GM21717 (cell line): ENCODE results near the gene DNMT3A.

ENCODE experiments used
- ATAC-seq: cut with Tn5 transposase; IDR thresholded peaks from one replicate; pipeline ENCODE4 v1.9.1; 2021; ENCODE audit warnings: mild to moderate bottlenecking, moderate library complexity; ENCODE audit not compliant: unreplicated experiment

DNMT3A gene

DNA sequence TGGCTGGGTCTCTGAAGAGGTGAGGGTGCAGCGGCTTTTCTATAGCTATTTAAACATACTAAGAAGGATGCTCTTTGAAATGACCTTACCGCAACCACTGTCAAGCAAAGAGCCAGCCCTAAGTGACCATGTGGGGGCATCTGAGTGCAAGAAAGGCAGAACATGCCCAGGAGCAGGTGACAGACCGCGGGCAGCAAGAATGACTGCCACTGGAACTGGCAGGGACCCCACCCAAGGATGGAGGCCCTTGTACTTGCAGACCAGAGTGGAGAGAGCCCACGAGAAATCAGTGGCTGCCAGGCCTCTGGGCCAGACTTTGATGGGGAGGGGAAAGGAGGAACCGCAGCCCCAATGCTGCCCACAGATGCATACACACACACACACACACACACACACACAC lies 33.1 kb downstream of the DNMT3A start:
- ATAC-seq, result no peak

DNA sequence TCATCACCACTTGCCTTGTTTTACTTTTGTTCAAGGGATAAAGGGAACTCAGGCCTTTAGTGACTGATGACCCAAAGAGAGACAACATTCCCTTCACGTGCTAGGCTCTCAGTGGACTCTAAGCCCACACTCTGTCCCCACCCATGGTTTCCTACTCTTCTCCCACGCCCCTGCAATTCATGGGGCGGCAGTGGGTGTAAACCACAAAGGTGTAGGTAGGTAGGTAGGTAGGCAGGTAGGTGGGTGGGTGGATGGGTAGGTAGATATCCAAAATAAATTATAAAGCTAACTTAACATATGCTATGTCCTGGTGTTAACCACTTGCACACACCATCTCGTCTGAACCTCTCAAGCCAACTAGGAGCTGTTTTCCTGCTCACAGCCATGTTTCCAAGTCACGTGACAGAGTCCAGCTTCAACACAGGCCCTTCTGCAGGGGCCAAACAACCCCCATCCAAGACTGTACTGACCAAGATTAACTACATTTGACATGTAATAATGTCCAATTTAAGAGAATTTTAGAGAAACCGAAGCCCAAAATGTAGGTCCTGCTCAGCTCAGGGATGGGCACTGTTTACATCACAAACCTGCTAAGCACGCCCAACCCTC lies 33.7 kb downstream of the DNMT3A start:
- ATAC-seq, result no peak

DNA sequence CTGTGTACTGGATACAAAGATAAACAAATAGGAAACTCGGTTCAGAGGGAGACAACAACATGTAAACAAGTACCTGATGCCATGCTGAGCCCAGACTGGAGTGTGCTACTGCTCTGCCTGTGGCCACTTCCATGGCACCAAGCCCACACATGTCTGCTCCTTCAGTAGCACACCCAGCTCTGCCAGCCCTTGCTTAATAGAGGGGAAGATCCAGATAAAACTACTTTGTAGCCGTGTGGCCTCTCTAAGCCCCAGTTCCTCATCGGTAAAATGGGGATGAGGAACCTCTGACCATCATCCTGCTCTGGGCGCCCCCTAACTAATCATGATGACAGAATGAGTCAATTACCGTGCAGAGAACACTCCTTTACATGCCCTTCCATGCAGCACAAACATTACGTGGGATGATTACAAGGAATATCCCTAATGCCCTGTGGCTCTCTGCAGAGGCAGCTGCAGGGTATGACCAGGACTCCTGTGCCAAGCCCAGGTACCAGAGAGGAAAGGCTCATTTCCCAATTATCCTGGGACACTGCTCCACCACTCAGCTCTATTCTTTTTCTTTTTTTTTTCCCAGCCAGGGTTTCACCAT lies 34.9 kb downstream of the DNMT3A start:
- no peak for ATAC-seq

DNA sequence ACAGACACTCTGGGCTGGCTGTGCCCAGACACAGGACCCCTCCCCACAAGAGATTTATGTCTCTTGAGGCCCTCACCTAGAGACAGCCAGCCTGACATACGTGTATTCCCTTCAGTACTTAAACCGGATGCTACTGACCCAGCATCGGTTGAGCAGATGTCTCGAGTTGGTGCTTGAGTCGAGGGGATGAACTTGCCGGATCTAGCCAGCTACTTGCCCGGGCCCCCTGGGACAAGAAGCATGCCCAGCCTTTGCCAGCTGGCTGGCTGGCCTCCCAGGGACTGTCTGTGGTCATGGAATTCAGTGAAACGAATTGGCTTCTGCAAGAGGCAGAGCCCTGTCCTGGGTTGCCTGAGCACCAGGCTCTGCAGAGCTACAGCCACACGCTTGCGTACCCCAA lies 36.0 kb downstream of the DNMT3A start:
- ATAC-seq, result no peak

DNA sequence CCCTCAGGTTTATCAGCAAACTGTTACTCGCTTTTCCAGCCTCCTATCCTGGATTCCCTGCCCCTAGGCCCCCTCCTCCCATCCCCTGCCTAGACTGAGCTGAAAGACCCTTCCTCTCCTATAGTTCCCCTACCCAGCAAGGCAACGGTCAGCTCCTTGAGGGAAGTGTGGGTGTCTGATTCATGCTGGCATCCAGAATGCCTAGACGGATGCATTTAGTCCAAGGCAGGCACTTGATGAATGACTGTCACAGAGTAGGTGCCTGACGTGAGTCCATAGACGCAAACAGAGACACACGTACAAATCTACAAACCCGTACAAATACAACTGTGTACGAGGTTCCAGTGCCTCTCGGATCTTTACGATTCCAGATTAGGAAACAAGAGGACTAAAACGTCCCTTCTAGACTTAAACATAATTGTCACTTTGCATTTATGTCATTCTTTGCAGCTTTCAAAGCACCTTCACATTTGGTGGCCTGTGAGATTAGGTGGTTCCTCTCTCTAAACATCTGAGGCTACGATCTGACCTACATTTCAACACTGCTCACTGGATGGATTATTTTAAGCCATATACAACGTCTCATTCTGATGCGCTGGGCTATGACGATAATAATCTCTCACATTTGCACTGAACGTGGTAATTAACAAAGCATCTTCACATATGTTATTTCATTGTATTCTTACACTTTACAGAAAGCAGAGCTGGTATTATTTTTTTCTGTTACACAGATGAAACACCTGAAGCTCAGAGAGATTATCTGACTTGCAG lies 36.7 kb downstream of the DNMT3A start:
- ATAC-seq, result no peak

DNA sequence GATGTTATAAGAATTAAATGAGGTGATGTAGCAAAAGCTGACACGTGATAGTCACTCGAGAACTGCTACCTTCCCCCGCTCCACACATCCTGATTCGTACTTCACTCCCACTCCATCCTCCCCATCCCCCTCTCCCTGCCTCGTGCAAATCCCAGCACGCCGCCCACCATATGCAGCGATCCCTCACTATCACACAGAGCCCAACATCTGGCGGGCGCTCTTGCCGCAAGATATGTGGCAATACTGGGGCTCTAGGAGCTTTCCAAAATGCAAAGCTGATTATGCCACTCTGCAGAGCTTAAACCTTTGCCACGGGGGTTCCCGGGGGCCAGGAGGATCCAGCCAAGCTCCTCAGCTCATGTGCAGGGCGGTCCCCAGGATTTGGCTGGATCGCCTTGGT lies 37.4 kb downstream of the DNMT3A start:
- ATAC-seq, result no peak

DNA sequence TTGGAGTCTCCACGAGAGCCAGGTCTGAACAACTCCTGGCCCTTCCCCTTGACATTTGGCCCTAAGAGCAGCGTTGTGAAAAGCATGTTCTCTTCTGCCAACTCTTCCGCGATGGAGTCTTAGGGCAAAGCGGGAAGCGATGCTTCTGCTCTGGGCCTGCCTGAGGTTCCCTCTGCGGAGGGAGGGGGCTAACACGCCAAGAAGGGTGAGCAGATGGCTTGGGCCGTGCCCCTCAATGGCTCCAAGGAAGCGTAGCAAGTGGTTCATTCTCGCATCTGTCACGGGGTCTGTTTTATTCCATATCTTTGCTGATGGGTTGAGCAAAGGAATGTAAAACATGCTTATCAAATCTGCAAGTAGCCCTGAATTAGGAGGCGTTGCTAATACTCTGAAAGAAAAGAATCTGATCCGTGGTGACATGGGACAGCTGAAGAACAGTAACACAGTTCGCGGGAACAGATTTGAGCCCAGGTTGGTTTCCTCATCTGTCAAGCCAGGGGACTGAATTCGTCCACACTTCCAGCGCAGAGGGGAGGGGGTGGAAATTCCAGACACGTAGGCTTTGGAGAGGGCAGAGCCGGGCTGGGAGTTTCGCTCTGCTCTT lies 38.0 kb downstream of the DNMT3A start:
- no peak for ATAC-seq

DNA sequence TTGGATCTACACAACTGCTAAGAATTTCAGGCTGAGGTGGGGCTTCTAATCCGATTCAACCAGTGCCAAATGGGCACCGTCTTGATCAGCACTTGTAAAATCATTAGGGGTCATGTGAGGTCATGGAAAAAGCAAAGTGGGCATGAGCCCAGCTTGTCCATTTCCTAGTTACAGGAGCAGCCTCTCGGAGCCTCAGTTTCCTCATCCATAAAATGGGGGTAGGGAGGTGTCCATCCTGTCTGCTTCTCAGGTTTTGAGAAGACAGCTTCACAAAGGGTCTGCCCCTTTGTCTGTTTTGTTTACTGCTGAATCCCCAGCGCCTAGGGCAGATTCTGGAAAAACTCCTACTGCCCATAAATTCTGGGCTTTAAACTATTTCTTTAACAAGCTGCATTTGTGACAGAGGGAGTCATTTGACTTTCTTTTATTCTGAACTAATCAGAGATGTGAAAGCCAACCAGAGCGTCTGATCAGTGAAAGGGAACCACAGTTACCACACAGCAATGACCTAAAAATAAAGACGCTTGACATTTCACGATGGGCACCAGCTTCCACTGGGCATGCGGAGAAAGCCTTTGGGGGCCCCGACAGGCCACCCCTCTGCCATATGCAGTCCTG lies 38.9 kb downstream of the DNMT3A start:
- ATAC-seq, result no peak

DNA sequence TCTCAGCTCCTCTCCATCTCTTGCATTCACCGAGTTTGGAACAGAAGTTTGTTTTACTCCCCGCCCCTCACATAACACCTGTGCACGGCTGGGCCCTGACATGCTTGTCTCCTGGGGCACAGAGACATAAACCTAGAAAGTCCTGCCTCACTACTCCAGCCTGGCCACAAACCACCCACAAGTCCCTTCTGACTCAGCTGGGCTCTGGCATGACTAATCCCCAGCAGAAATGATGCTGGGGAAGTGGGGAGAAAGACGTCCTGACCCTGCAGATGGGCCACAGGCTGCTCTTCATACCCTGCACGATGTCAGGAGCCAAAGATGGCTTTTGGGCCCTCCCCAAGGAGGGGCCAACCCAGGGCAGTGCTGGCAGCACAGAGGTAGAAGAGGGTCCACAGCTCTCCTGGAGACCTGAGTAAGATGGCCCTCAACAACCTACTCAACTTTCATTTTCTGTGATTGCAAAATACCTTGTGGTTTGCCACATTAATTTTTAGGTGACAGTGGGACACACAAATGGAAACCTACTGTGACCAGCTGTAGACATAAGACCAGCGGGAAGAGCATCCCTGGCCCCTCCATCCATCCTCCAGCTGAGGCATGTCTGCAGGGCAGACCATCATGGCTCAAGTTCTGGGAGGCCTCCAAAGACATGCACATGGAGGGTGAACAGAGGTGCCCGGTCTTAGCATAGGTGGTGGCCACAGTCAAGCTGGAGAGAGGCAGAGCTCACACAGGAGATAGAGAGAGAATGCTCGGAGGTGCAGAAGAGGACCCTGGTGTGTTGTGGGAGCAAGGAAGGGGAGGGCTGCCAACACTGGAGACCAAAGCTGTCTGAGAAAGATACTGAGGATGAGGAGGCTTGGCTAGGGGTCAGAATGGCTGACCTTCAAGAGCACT lies 40.0 kb downstream of the DNMT3A start:
- peak; percentile 88 for ATAC-seq

DNA sequence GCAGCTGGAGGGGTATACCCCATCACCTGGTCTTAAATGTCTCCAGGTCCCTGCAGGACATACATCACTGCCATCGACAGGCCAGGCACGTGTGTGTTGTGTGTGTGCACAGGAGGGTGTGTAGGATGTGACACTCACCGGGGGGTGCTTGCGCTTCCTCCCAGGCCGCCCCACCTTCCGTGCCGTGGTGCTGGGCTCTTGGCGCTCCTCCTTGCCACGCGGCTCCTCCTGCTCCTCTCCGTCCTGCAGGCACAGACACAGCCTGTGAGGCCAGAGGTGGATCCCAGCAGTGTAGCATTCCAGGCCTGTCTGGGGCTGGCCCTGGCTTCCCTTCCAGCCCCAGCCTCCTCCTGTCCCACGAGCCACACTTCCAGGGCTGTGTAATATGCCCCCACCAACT lies 41.7 kb downstream of the DNMT3A start:
- no peak for ATAC-seq

DNA sequence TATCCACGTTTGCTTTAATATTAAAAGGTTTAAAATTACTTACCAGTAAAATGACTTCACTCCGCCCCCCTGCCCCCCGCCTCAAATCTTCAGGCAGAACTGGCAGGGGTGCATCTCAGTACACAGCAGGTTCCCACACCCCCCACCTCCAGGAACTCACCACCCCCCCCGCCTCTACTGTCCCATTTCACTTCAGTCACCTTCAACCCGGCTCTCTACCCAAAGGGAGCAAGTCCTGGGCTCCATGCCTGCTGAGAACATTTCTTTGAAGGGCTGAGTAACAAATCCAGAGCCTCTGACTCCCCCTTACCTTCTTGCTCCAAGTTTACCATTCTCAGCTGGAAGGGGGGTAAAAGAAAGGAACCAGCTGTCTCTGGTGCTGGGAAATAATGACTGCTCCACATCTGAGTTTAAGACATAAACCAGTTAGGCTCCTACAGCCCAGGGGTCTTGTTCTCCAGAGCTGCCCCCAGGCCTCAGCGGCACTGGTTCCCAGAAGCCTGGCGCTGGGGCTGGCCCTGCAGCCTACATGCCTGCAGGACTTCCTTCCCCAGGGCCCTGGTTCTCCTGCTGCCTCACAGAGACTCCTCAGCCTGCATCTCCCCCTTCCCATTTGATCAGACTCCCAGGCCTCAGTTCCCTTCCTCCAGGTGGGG lies 42.8 kb downstream of the DNMT3A start:
- no peak for ATAC-seq

DNA sequence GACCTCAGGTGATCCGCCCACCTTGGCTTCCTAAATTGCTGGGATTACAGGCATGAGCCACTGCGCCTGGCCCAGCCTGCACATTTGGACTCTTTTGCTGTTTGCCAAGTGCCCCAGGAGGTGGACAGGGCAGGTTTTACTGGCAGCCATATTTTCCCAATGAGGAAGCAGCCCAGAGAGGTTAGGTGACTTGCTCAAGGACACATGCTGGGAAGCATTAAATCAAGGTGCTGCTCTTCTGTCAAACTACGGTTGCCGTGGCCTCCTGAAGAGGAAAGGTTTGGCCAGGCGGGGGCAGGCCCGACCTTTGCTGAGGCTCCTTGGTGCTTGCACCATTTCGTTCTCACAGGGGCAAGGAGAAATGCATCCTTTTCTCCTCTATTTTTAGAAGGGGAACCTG lies 44.0 kb downstream of the DNMT3A start:
- no peak for ATAC-seq

DNA sequence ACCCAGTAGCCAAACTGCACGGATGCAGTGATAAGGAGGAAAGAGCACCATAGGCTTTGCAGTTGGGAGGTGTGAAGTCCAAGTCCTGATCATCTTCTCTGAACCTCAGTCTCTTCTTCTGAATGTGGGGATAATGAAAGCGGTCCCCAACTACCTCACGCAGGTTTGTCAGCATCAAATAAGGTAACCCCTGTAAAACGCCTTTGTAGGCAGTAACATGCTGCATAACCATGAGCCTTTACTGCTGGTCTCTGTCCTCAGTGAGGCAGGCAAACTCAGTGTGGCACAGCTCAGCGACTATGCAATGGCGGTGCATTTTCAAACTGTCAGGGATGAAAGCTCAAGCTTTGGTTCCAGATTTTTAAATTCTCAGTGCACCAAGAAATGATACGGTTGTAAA lies 46.1 kb downstream of the DNMT3A start:
- ATAC-seq, result no peak

DNA sequence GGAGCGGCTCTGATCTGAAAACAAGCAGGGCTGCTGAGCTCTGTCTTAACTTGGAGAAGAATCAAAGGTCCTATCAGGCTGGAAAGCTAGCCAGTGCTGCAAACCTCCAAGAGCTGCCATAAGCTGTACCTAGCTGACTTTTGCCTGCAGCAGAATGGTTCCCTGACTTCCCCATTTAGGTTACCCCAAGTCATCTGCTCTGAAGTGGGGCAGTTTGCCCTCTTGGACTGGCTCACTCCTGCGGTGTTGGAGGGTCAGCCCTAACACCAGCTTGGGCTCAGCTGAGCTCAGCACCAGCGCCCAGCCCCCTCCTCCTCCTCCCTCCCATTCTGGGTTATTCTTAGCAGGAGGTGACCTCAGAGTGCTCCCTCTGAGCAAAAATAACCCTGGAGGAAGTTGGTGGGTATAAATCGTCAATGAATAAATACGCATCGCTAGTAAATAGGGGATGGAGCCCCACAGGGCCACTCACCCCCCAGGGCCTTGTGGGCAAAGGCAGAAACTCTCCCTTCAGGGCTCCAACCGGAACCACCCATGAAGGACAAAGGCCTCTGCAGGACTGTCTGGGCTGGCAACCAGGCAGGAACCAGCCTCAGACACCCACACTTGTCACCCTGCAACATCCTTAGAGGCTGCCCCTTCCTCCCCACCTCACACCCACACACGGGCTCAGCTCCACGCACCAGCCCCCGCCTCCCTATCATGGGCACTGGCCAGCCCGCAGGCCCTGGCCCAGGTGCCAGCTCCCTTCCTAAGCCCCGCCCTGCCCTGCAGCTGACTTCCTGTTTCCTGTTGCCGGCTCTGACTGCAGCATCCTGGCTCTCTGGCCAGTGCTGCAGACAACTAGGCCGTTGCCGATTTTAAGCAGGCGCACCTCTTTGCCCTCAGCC lies 46.9 kb downstream of the DNMT3A start:
- peak; percentile 76 for ATAC-seq

DNA sequence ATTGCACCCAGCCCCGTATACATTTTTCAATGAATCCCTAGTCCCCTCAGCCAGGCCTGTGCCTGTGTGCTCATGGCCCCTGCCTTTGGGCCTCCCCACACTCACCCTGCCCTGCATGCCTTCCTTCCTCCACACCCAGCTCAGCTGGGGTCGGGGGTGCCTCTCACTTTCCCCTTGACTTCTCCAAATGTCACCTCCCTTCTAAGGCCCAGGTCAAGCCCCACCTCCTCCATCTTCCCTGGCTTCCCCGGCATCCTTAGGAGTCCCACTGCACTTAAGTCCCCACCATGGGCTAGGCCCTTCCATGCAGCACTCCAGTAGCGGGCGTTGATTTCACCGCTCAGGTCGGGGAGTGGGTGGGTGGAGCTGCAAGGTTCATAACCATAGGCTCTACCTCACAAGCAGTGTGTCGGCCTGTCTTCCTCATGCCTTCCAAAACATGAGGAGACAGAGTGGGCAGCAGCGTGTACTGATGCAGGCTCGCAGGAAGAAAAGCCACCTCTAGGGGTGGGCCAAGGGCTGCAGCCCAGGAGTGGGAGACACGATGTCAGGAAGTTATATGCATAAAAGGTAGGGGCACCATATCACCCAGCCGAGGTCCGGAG lies 47.7 kb downstream of the DNMT3A start:
- ATAC-seq, result peak; percentile 9

DNA sequence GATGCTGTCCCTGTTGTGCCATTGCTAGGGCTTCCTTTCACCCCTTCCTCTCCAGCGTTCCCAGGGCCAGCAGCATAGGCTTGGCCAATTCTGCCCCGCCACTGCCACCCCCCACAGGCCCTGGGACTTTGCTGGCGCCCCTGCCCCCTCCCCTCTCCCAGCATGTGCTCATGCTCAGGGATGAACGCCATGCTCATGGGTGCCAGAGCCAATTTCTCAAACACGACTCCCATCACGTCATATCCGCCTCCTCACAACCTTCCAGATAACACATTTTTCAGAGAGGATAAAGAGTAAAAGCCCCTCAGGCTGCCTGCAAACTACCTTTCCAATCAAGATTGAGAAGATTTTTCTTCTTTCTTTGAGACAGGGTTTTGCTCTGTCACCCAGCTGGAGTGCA lies 48.6 kb downstream of the DNMT3A start:
- ATAC-seq, result no peak

DNA sequence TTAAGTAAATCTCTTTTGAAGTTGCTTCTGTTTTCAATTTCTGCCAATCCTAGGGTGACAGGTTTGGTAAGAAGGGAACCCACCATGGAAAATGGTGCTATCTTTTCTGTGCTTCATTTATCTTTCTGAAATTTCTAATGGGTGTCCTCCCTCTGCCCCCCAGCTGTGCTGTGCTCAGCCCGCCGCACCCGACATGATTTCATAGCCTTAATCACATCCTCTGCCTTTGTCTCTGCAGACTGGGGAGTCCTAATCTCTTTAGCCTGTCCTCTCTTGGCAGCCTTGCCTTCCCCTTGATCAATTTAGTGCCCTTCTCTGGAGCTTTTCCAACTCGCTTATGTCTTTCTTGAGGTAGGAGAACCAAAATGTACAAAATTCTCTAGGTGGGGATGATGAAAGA lies 49.3 kb downstream of the DNMT3A start:
- ATAC-seq, result no peak

DNA sequence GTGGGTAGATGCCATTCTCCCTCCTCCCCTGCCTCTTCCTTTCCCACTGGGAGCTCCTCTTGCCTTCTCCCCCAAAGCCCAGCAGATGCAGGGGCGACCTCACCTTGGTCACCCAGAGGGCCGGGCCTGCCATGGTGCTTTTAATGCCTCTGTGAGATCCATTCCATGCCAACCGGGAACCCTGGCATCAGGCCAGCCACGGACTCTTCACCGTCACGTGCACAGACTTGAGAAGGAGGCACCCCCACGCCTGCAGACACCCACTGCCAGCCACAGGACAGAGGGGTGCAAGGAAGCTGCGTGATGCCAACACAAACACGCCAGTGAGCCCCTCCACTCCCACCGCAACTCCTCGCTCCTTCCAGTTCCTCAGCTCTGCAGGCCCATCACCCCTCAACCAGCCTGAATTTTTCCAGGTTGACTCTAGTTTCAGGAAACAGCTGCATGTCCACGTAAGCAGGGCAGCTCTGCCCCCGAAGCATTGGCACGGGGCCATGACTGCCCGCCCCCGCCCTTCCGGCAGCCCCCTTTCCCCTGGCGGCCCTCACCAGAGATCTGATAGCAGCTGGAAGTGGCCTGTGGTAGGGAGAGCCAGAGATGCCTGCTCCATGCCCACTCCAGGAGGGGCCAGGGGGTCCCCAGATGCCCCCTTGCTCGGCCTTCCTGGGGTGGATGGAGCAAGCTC lies 50.8 kb downstream of the DNMT3A start:
- no peak for ATAC-seq
